ENCODE data around the gene ARPP19.

DNA sequence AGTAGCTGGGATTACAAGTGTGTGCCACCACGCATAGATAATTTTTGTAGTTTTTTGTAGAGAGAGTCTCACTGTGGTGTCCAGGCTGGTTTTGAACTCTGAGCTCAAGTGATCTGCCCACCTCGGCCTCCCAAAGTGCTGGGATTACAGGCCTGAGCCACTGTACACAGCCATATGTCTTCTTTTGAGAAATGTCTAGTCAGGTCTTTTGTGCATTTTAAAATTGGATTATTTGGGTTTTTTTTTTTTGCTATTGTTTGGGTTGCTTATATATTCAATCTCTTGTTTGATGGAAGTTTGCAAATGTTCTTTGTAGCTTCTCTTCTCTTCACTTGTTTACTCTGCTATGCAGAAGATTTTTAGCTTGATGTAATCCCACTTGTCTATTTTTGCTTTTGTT is 6.2 kb upstream of the ARPP19 start:
- no peak for TF ChIP-seq GATA2 (IDR thresholded peaks at IDR 0.05; ENCODE audit: low read depth, low read length)
- no peak for TF ChIP-seq GATA3 (IDR thresholded peaks at IDR 0.05; ENCODE audit: low read depth, low read length)

Measured in SH-SY5Y (cell line).